Right atrium auricular region (tissue), 2 donors: Measurements from ENCODE around the gene AIRE. TPM values are rescaled to one million over a fixed set of nuclear protein-coding genes. Genes with fewer than 3 reads are reported as not detected.
"Not testable (repeated sequence)": the region's sequence is repeated elsewhere in the genome, so short reads cannot be mapped to it uniquely, and the experiment has no call there.

Experiments used
- DNase-seq: peaks from one replicate; pipeline ENCODE4 v3.0.0-alpha.2; 2019; ENCODE audit warnings: low spot score
- H3K27ac ChIP-seq, 2 donors: fragments of 200-600 bp; sonication (generic); 1 replicate in 1 of 2; 2 replicates in 1 of 2; pipeline ENCODE4 v1.5.1; 2016 to 2019
- H3K27me3 ChIP-seq, 2 donors: fragments of 200-600 bp; sonication (generic); one replicate each; pipeline versions ENCODE4 v1.5.1 to v1.6.0; 2017 to 2019
- H3K36me3 ChIP-seq: fragments of 200-600 bp; sonication (generic); one replicate; pipeline ENCODE4 v1.5.1; 2016
- H3K4me1 ChIP-seq, 2 donors: fragments of 200-600 bp; sonication (generic); one replicate each; pipeline versions ENCODE4 v1.5.1 to v1.6.0; 2017 to 2019
- H3K4me3 ChIP-seq, 2 donors: fragments of 200-600 bp; sonication (generic); 1 replicate in 1 of 2; 2 replicates in 1 of 2; pipeline ENCODE4 v1.5.1; 2017 to 2019; ENCODE audit warnings: mild to moderate bottlenecking in 1 of 2, moderate library complexity in 1 of 2
- H3K9me3 ChIP-seq, 2 donors: fragments of 200-600 bp; sonication (generic); one replicate each; pipeline ENCODE4 v1.5.1; 2019
- total RNA-seq, 2 donors: library from RNA; depleted of rRNA; stranded (reverse); fragments of >200 nt; gene quantifications; one replicate each; pipeline ENCODE4 v1.1.0, GENCODE V29; 2016
- TF ChIP-seq, protein P1 (sequence below), 2 donors: fragments of 200-600 bp; sonication (generic); IDR thresholded peaks; one replicate each; pipeline ENCODE4 v1.5.1; 2019; ENCODE audit warnings: antibody characterized with exemption in 2 of 2

AIRE gene
- not detected for total RNA-seq

DNA sequence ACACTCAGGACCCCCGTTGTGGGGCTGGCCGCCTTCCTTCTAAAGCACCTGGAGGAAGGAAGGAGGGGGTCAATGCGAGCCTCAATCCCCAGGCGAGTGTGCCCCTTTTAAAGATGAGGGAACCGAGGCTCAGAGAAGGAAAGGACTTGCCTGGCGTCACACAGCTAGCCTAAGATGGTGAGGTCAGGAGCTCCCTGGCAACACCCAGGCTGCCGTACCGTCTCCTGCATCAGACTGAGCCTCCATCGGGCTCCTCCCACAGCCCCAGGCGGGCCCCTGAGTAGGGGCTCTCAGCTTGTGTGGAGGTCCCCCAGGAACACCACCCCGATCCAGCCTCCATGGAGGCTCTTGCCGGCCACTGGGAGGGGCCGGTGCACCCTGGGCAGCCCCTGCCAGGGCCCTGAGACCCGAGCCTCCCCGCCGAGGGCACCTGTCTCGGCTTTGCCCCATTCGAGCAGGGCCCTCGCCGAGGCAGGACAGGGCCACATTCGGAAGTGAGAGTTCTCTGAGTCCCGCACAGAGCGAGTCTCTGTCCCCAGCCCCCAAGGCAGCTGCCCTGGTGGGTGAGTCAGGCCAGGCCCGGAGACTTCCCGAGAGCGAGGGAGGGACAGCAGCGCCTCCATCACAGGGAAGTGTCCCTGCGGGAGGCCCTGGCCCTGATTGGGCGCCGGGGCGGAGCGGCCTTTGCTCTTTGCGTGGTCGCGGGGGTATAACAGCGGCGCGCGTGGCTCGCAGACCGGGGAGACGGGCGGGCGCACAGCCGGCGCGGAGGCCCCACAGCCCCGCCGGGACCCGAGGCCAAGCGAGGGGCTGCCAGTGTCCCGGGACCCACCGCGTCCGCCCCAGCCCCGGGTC lies at the start of gene AIRE:
TSS of gene AIRE (plus strand) at position 739 of the 855 bp plus-strand sequence. CDS start 131 bp downstream, outside the sequence.
- DNase-seq, result no peak
- TF ChIP-seq, protein P1, sequence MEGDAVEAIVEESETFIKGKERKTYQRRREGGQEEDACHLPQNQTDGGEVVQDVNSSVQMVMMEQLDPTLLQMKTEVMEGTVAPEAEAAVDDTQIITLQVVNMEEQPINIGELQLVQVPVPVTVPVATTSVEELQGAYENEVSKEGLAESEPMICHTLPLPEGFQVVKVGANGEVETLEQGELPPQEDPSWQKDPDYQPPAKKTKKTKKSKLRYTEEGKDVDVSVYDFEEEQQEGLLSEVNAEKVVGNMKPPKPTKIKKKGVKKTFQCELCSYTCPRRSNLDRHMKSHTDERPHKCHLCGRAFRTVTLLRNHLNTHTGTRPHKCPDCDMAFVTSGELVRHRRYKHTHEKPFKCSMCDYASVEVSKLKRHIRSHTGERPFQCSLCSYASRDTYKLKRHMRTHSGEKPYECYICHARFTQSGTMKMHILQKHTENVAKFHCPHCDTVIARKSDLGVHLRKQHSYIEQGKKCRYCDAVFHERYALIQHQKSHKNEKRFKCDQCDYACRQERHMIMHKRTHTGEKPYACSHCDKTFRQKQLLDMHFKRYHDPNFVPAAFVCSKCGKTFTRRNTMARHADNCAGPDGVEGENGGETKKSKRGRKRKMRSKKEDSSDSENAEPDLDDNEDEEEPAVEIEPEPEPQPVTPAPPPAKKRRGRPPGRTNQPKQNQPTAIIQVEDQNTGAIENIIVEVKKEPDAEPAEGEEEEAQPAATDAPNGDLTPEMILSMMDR (IDR thresholded peaks at IDR 0.05), result no peak

DNA sequence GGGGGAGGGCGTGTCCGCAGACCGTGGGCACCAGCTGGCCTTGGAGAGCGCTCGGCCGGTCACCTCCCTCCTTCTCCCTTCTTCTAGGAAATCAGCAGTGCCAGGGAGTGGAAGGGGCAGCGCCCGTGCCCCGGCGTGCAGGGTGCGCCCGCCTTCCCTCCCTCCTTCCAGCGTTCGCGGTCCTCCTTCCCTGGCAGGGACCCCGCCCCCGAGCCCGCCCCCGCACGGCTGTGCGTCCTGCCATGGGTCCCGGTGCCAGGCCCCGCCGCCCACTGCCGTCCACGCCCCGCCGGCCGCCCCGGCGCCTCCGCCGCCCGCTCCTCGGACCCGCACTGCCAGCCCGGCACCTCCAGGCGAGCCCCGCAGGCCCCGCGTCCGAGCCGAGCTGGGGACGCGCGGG lies 45.3 kb upstream of the AIRE start:
- H3K9me3 ChIP-seq, H3K36me3 ChIP-seq, H3K4me3 ChIP-seq, H3K27ac ChIP-seq, H3K27me3 ChIP-seq, H3K4me1 ChIP-seq, DNase-seq: not testable (repeated sequence)

More for the DNA sequence above, at the start of gene AIRE:
- Histone ChIP-seq H3K27ac (no peak within 1 kb of the TSS), H3K4me3 (peak within 1 kb of the TSS in 1 of 2 donors; percentile 41), H3K27me3 (no peaks in the 10 kb centered on the region), H3K4me1 (peaks cover 0 to 9% of the 10 kb centered on the region in 2 donors), H3K9me3 (no peaks in the 10 kb centered on the region), H3K36me3 (no peaks in the 10 kb centered on the region)

DNA sequence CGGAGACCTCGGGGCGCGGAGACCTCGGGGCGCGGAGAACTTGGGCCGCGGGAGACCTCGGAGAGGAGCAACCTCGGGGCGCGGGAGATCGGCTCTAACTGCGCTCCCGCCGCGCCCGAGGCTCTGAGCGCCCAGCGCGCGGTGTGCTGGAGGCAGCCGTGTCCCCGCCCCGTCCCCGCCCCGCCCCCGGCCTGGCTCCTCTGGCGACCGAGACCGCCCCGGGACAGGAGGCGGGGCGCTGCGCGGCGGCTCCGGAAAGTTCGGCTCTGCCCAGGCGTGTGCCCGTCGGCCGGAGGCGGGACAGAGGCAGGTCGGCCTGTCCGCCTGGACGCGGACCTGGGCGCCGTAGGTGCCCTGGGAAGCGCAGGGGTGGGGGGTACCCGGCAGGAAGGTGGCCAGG lies 44.8 kb upstream of the AIRE start, which contains the start of gene ICOSLG:
TSS of gene ICOSLG (minus strand) at position 102 of the 400 bp plus-strand sequence. CDS start 126 bp downstream, outside the sequence.
- DNase-seq, H3K9me3 ChIP-seq, H3K4me3 ChIP-seq, H3K36me3 ChIP-seq, H3K27me3 ChIP-seq, H3K27ac ChIP-seq, H3K4me1 ChIP-seq: not testable (repeated sequence)

DNA sequence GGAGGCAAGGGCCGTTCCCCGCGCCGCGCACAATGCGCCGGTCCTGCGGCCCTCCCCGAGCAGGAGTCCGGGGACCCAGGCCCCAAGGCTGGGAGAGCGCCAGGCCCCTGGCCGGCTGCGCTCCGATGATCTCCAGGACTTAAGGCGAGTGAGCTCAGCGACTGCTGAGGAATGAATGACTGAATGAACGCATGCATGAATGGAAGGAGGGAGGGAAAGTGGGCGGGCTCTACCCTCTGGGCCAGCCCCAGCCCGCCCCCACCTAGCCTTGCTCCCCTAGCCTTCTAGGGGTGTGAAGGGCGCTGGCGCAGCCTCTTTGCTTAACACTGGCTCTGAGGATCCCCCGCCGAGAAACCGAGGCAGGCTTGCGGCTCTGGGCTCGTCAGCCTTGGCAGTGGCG lies 44.4 kb upstream of the AIRE start:
- not testable (repeated sequence) for H3K4me3 ChIP-seq

DNA sequence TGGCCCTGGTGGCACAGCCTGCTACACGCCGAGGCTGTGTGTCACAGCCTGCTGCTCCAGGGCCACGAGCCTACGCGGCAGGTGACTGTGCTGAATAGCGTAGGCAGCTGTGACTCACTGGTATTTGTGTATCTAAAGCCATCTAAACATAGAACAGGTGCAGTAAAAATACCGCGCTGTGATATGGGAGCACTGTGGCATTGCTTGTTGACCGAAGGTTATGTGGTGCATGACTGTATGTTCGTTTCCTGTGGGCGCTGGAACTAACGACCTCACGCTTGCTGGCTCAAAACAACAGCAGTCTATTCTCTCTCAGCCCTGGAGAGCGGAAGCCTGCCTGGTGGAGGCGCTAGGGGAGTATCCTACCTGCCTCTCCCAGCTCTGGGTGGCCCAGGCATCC lies 41.7 kb upstream of the AIRE start:
- H3K27me3 ChIP-seq, H3K4me3 ChIP-seq, H3K27ac ChIP-seq, DNase-seq, H3K4me1 ChIP-seq, H3K36me3 ChIP-seq, H3K9me3 ChIP-seq: not testable (repeated sequence)

More for the DNA sequence above, 44.4 kb upstream of the AIRE start:
- not testable (repeated sequence) for H3K9me3 ChIP-seq, H3K4me1 ChIP-seq, H3K27ac ChIP-seq, H3K27me3 ChIP-seq, H3K36me3 ChIP-seq, DNase-seq

DNA sequence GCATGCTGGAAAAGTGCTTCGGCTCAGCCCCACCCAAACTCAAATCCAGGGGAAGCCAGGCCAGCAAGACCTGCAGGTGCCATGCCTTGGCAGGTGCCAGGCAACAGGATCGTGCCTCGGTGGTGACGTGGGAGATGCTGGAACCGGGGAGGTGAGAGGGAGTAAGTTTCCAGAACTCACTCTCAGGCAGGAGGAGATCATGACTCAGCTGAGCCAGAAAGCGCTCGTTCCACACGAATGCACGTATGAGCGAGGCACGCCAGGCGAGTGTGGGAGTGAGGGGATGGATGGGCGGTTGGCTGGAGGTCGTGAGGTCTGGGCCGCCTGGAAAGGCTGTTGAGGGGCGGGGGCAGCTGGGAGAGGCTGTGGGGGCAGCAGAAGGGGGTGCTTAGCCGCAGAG lies 37.8 kb upstream of the AIRE start:
- not testable (repeated sequence) for H3K27ac ChIP-seq, H3K36me3 ChIP-seq, H3K9me3 ChIP-seq, DNase-seq, H3K27me3 ChIP-seq, H3K4me1 ChIP-seq, H3K4me3 ChIP-seq

DNA sequence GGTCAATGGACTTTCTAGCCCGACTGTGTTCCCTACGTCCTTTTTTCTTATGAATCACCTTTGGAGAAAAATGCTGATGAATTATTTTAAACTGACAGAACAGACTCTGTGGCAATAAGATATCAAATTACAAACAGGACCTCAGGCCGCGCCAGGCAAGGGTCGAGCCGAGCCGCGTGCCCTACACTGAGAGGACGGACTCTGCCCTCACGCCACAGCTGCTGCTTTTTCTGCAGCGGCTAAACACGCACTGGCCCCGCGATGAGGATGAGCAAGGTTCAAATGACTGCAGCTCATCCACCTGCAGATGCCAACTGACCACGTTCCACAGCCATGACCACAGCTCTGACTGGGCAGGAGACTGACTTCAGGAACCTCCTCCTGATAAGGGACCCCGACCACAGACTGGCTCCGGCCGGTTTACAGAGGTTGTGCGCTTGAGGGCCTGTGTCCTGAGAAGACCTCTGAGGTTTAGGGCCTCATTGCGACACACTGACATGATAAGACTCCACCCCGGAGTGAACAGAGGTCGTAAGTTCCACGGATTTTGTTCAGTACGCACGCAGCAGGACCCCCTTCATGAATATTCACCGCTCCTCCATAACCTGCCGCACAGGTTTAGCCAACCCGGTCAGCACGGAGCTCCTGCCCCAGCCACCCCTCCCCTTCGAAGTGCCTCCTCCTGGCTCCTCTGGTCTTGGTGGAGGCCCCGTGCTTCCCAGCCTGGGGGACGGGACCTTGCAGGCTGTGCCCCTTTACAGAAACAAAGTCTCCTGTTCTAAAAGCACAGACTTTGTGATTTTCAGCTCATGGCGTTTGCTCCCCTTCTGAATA lies 36.3 kb upstream of the AIRE start:
- H3K27ac ChIP-seq, H3K4me3 ChIP-seq, DNase-seq, H3K36me3 ChIP-seq, H3K9me3 ChIP-seq, H3K27me3 ChIP-seq, H3K4me1 ChIP-seq: not testable (repeated sequence)

DNA sequence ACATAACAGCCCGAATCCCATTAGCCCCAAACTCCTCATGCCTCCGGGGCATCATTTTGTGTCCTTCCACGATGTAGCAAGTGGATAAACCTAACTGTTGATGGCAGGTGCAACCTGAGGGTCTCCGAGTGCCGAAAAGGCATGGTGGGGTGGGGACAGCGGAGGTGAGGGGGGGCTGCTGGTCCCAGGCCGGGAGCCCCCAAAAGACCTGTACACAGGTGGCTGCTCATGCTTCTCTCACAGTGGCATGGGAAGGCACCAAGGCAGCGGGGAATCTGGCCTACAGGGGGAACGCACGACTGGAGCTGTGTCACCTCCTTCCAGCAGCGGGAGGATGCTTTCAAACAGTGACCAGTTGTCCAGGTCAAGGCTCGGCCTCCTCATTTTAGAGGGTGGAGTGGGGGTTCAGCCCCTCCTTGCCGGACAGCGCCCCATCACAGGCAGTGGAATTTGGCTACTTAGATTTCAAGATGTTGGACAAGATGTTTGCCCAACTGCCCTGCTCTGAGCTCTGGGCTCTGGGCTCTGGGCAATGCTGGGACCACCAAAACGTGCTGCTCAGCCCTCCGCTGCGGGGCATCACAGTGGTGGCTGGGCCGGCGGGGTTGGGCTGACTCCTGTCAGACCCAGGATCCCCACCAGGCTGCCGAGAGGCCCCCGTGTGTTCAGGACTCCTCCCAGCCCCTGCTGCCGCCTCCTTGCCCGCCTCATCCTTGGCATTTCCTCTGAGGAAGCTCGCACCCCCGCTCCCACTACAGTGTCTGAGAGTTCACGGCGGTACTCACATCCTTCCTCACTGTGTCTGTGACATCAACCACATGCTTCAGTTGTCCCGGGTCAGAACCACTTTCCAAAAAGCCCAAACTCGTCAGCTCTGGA lies 31.6 kb upstream of the AIRE start:
- no peak overlapping the region for H3K27ac ChIP-seq
- no peaks in the 10 kb centered on the region for H3K36me3 ChIP-seq
- no peak overlapping the region for H3K4me3 ChIP-seq
- H3K9me3 ChIP-seq, result no peaks in the 10 kb centered on the region
- no peaks in the 10 kb centered on the region for H3K4me1 ChIP-seq
- no peak for DNase-seq
- TF ChIP-seq, protein P1 (IDR thresholded peaks at IDR 0.05), result no peak
- no peaks in the 10 kb centered on the region for H3K27me3 ChIP-seq
